NCI-H446 treated with DMSO at 0.1 percent for 48 hours (cell line): ENCODE results near the gene DGLUCY.
"Not testable (repeated sequence)": the region's sequence is repeated elsewhere in the genome, so short reads cannot be mapped to it uniquely, and the experiment has no call there.

Experiments
- DNase-seq: peaks from one replicate; lab custom pipeline; 2025; lab: John Stamatoyannopoulos, UW

DGLUCY gene

GRCh38 chr14:91215381-91215780, 101.5 kb downstream of the DGLUCY start:
- no peak for DNase-seq

DNA sequence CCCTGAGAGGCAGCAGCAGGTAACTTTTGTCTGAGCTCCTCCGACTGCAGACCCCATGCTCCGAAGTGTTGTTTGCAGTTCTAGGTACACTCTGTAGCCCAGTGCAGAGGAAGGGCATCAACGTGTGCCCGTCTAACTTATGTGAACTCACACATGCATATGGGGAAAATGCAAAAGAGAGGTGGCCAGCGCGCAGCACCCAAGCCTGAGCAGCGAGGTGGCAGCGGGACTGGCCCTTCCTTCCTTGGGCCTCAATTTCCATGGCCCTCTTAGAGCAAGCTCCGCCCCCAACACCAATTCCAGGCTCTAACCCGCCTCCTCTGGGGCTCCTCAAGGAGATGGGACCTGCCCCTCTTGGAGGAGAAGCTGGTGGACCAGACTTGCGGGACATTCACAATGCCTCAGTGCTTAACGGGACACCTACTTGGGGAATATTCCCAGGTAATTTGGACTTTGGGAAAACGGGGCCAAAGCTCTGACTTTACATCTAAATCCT, 102.9 kb downstream of the DGLUCY start:
- no peak for DNase-seq

- no peak for DNase-seq
These were observed 104.1 kb downstream of the DGLUCY start for GRCh38 chr14:91218014-91218413.

- no peak for DNase-seq
These were observed 105.9 kb downstream of the DGLUCY start for GRCh38 chr14:91219517-91220389.

GRCh38 chr14:91220581-91221000, 106.7 kb downstream of the DGLUCY start:
- DNase-seq, result peak; percentile 100

DNA sequence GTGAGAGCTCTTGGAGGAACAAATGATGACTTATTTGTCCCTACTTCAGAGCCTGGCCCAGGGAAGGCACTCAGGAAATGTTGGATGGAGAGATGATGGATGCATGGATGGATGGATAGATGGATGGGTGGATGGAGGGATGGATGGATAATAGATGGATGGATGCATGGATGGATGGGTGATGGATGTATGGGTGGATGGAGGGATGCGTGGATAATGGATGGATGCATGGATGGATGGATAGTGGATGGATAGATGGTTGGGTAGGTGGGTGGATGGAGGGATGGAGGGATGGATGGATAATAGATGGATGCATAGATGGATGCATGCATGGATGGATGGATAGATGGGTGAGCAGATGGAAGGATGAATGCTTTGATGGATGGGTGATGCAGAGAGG, 107.4 kb downstream of the DGLUCY start:
- no peak for DNase-seq

DNA sequence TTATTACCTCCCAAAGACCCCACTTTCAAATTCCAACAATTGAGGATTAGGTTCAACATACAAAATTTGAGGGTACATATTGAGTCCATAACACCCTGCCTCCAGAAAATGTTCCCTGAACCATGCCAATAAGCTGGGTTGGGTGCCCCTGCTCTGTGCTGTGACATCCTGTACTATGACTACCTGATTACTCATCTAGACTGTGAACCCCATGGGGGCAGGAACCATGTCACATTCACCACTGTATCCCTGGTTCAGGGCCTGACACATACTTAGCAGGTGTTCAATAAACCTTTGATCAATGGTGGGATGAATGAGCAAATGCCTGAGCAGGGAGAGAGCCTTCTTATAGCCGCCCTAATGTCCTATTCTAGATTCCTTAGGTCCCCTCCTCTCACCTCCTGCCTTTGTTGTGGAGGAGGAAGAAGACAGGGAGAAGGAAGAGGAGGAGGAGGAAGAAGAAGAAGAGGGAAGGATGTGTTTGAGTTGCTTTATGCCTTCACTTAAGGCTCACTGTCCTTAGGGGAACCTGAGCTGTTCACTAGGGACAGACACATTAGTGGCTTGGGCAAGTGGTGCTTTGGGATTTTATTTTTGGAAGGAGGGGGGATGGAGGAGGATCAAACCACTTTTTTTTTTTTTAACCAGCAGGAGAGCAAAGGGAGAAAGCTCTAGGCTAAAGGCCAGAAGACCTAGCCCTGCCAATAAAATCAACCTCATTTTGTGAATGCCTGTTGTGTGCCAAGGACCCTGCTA, 109.3 kb downstream of the DGLUCY start:
- DNase-seq, result peak; percentile 96

DNA sequence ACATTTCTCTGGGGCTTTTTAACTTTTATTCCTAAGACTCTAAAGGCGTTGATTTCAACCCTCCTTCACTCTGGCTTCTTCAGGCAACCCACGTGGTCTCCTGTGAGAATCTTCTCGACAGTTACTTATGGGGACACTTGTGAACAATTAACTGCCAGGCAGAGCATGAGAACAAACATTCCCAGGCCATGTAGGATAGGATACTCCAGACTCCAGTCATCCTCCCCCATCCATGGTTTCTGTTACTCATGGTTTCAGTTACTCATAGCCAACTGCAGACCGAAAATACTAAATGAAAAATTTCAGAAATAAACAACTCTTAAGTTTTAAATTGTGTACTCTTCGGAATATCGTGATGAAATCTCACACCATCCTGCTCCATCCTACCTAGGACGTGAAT, 111.2 kb downstream of the DGLUCY start:
- no peak for DNase-seq

DNA sequence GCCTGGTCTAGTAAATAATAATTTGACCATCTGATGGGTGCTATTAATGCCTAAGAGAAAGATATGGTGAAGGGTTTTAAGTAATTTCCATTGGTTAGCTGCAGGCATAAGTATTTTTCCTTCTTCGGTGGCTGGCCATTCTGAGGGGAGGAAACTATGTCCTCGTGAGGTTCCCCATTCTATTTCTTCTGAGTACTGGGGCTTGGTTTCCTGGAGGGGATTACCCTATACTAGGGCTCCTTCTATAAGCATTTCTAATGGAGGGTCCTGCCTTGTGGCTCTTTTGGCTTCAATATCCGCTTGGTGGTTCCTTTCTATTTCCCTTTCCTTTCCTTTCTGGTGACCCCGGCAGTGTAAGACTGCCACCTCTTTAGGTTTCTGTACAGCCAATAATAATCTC, 112.5 kb downstream of the DGLUCY start:
- not testable (repeated sequence) for DNase-seq

DNA sequence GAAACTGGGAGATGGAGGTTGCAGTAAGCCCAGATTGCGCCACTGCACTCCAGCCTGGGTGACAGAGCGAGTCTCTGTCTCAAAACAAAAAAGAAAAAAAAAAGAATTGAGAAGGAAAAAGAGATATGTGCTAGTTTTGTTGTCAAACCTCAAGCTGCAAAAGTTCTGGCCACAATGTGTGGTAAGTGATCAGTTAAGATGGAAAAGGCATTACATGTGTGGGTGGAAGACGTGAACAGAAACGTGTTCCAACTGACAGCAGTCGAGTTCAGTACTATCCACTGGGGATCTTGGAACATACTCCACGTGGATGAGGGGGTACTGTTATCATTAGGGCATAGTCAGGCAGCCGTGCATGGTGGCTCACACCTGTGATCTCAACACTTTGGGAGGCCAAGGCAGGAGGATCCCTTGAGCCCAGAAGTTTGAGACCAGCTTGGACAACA, 113.3 kb downstream of the DGLUCY start:
- no peak for DNase-seq

DNA sequence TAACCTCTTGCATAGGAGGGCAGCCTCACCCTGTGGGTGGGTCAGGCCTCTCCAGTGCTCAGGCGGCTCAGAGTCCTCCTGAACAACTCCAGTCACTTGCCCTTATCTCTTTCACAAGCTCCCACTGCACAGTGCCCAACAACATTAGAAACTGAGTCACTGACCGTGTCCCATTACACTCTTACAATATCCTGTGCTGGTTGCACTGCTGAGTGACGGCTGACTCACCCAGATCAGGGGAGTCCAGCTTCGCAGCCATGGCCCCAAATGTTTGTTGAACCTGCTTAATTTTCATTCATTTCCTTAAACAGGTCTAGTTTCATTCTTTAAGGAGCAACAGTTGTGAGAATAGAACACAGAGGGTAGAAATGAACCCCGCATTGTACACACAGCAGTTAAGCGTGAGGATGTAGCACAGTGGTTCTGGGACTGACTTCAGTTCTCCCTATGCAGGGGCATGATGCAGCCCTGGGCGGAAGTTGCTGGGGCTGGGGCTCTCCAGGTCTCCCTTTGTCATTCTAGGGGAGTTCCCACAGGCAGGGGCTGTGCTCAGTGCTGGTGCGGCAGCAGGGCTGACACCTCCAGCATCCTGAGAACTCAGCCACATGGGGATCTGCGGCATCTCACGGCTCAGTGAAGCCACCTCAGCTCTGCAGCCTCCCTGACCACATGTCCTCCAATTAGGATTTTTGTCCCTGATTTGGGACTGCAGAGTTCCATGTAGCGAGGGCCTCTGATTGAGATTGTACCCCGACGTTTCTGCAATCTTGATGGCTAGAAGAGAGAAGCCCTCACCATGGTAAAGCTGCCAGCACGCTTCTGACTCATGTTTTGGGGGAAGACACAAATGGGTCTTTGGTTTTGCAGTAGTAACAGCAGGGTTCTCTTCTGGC, 114.5 kb downstream of the DGLUCY start:
- no peak for DNase-seq

GRCh38 chr14:91229005-91229382, 115.1 kb downstream of the DGLUCY start:
- DNase-seq, result no peak

DNA sequence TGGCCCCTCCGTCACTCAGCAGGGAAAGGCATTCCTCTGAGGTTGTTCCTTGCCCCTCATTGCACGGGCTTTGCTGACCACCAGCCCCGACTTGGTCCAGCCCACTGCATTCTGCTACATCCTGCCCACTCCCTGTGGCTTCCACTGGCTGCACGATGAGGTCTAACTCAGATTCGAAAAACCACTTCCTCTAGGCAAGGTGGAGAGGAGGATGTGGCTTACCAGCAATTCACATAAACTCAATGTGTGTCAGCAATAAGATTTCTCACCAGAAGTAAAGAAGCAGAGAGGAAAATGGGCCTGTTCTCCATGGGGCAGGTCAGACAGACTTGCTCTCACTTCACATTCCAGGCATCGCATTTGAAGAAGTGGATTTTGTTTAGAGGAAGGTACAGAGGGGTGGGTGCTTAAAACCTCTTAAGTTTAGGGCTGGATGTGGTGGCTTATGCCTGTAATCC, 115.9 kb downstream of the DGLUCY start:
- no peak for DNase-seq

- DNase-seq, result peak; percentile 72
These were observed 116.6 kb downstream of the DGLUCY start for GRCh38 chr14:91230397-91231035.

DNA sequence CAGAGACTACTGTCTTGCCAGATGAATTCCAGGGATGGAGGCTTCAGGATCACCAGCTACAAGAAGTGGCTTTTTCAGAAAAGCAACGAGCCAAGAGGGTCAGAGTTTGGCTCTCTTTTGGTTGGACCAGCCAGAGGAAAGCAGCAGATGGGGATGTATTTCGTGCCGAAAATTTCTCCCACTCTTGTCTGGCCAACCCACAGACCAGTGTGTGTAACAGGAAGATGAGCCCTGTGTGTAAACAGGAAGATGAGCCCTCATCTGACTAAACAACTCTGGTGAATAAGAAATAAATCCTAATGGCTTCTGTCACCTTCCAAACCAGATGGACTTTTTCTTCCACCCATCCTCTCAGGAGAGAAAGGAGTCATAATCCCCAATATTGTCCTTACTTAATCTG, 117.6 kb downstream of the DGLUCY start:
- peak; percentile 87 for DNase-seq

- no peak for DNase-seq
These were observed 118.2 kb downstream of the DGLUCY start for GRCh38 chr14:91232052-91232451.

GRCh38 chr14:91232603-91233002, 118.7 kb downstream of the DGLUCY start:
- no peak for DNase-seq

- no peak for DNase-seq
These were observed 120.3 kb downstream of the DGLUCY start for GRCh38 chr14:91233936-91234790.

GRCh38 chr14:91234791-91235114, 120.9 kb downstream of the DGLUCY start:
- DNase-seq, result no peak

DNA sequence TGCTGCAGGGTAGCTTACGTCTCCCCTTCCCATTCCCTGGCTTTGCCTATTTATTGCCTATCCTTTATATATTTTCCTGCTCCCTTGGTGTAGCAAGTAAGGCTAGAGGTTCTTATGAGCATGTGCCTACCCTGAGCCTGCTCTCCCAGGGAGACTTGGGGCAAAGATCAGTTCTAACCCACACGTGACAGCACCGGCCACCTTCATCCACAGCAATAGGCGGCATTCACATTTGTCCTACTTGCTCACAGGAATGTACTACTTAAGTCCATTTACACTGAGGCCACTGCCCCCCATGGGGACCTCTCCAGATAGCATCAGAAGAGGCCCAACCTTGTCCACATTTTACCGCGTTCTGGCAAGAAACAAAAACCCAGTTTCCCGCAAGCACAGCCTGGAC, 122.0 kb downstream of the DGLUCY start:
- DNase-seq, result no peak

GRCh38 chr14:91237219-91237618, 123.3 kb downstream of the DGLUCY start:
- no peak for DNase-seq
